GM23338 (cell line): ENCODE data around the gene GBP7.

Source experiments
- EZH2 ChIP-seq: fragments of 200-600 bp; sonication (generic); IDR thresholded peaks from one replicate; pipeline ENCODE4 v1.8.0; 2017; ENCODE audit warnings: antibody characterized with exemption, mild to moderate bottlenecking, low read depth; ENCODE audit not compliant: unreplicated experiment
- TF ChIP-seq, protein P1 (sequence below), 2 experiments: fragments of 200-600 bp in 1 of 2; sonication (generic) in 1 of 2; conservative IDR thresholded peaks; 2 replicates each; pipeline versions ENCODE4 v1.5.1 to v1.6.1; 2016 to 2017; ENCODE audit warnings: antibody characterized with exemption in 2 of 2, low read depth in 2 of 2, mild to moderate bottlenecking in 2 of 2, moderate library complexity in 1 of 2

DNA sequence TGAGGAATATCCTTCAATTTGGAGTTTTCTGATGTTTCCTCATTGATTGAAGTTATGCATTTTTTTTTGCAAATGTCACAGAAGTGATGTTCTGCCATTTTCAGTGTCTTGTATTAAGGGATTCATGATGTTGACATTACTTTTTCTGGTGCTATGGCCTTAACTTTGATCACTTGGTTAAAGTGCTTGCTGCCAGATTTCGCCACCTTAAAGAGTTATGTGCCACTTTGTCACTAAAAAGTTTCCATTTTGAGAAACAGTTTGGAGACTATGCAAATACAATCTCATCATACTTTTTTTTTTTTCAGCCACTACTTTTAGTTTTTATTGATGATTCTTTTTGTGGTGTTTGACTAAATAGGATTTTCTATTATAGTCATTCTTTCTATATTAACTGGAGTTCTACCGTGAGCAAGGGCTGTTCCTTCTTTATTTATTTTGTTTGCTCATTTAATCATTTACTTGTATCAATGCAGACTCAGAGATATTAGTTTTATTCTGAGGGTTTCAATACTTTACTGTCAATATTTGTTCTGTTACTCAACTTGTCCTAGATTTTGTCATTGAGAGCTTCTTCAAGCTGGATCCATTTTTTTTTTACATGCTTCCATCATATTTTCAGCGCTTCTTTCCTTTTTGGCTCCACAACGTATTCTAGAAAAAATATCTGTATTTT lies 3.2 kb downstream of the GBP7 start:
- TF ChIP-seq, protein P1, sequence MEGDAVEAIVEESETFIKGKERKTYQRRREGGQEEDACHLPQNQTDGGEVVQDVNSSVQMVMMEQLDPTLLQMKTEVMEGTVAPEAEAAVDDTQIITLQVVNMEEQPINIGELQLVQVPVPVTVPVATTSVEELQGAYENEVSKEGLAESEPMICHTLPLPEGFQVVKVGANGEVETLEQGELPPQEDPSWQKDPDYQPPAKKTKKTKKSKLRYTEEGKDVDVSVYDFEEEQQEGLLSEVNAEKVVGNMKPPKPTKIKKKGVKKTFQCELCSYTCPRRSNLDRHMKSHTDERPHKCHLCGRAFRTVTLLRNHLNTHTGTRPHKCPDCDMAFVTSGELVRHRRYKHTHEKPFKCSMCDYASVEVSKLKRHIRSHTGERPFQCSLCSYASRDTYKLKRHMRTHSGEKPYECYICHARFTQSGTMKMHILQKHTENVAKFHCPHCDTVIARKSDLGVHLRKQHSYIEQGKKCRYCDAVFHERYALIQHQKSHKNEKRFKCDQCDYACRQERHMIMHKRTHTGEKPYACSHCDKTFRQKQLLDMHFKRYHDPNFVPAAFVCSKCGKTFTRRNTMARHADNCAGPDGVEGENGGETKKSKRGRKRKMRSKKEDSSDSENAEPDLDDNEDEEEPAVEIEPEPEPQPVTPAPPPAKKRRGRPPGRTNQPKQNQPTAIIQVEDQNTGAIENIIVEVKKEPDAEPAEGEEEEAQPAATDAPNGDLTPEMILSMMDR (conservative IDR thresholded peaks at IDR 0.05; ENCODE audit: low read depth in 2 of 2) = no peak
- no peak for TF ChIP-seq EZH2
